Stimulated activated CD4-positive, alpha-beta T cell treated with anti-CD3 and anti-CD28 coated beads, Interleukin-4, amount 100 ng/mL, for 4 hours (primary cell): ENCODE measurements around the gene TTN.
A peak's percentile ranks its signal among the peaks of the same experiment; 100 is the strongest.

Experiments used
- DNase-seq, 2 experiments: peaks; one replicate each; pipeline ENCODE4 v3.0.0-alpha.2; 2020

Gene TTN

DNA sequence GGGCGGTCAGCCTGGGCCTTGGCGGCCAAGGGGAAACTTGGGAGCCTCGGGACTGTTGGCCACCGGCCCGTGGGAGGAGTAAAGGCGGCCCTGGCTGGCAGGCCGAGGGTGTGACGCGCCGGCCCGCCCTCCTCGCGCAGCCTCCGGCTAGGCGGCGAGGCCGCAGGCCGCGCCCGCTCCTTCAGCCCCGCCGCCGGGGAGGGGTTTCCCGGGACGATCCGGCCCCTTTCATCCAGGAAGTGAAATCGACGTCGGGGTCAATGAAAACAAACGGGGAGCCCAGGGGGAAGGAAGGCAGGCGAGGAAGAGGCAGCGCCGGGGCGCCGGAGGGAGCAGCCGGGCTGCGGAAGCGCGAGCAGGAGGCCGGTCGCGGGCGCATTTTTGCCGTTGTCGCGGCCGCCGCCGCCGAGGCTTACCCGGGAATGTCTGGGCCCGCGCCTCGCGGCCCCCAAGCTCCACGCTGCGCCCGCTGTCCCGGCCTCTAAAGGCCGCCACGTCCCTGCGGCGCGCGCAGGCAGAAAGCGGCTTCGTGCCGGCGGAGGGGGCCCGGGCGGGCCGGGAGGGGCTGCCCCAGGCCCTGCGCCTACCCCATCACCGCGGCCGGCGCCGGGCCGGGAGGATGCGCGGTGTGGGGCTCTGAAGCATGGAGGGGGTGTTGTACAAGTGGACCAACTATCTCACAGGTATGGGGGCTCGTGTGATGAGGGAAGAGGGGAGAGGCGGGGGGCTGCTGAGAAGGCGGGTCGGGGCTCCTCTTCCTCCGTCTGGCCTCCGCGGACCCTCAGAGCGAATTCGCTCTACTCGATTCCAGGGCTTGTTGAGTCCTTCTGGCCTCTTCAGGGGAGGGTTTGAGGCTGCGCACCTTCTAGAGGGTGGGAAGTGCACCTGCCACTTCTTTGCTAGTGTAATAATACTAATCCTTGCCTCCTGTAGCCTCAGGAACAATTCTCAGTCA, 326.7 kb downstream of the TTN start, which contains the start of gene PLEKHA3:
TSS of gene PLEKHA3 (plus strand) at position 231 of the 955 bp plus-strand sequence. CDS start at position 644, 413 bp downstream.
- peak; percentile 61 to 73 for DNase-seq

GRCh38 chr2:178479758-178480226, 327.4 kb downstream of the TTN start:
- no peak for DNase-seq

GRCh38 chr2:178479275-178479616, 328.0 kb downstream of the TTN start:
- DNase-seq: no peak

DNA sequence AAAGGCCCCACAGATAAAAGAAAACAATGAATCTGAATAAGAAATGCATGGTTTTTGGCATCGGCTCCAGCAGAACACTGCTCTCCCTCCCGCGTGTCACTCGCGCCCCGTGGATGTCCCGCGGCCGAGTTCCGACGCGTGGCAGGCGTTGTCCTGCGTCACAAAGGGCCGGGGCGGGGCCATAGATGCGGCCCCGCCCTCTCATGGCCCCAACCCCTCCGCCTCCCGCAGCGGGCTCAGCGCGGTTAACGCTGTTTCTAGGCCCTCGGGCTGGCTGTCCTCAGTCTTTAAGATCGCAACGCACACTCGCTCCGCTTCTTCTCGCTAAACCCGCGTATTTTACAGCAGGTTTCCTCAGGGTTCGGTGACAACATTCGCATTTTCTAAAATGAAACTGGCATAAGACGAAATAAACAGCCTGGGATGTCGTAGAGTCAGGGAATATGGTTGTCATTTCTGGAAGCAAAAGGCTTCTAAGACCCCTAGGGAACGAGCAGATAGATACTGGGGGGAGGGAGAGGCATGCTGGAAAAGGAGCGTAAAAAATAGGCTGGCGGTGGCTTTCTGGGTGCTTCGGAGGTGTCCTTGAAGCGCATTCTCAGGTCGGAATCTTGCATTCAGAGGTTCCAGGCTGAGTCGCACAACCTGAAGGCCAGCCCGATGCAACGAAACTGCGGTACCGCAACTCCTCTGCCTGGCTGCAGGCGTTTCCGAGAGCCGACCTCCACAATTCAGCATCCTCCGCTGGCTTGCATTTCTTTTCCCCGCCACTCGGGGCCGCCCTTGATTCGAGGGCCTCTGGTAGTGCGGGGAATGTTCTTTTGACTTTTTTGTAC, 328.6 kb downstream of the TTN start, which contains the start of gene FKBP7:
TSS of gene FKBP7 (minus strand) at position 162 of the 836 bp plus-strand sequence. CDS start at position 61, 101 bp downstream.
- DNase-seq: peak; percentile 78 to 82

GRCh38 chr2:178478130-178478438, 329.1 kb downstream of the TTN start:
- no peak for DNase-seq

DNA sequence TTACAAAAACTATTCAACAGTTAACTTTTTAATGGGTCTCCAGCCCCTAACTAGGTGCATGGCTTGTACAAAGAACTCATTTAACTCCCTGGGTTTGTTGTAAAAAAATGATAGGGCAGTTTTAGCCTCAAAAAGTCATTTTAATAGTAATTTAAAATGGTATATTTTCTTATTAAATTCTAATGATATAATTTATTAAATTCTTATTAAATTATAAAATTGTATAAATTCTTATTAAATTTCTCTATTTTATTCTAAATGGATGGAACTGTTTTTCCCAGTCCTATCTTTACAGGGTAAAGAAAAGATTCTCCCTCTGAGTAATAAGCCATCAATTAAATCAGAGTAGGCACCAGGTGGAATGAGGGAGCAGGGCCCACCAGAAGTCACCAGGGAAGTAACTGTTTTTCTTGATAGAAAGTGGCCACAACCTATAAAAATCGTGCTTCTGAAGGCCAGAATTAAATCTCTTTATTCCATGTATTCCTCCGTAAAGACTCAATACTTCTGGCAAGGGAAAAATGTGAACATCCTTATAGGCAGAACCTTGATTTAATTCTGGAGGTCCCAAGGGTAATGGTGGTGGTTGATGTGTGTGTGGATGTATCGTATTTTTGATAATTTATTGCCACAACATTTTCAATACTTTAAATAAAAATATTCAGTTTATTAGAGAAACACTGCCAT, 329.6 kb downstream of the TTN start:
- no peak for DNase-seq

GRCh38 chr2:178476477-178476876, 330.7 kb downstream of the TTN start:
- DNase-seq: no peak
